ENCODE data around the gene PSMB7.

Gene PSMB7

DNA sequence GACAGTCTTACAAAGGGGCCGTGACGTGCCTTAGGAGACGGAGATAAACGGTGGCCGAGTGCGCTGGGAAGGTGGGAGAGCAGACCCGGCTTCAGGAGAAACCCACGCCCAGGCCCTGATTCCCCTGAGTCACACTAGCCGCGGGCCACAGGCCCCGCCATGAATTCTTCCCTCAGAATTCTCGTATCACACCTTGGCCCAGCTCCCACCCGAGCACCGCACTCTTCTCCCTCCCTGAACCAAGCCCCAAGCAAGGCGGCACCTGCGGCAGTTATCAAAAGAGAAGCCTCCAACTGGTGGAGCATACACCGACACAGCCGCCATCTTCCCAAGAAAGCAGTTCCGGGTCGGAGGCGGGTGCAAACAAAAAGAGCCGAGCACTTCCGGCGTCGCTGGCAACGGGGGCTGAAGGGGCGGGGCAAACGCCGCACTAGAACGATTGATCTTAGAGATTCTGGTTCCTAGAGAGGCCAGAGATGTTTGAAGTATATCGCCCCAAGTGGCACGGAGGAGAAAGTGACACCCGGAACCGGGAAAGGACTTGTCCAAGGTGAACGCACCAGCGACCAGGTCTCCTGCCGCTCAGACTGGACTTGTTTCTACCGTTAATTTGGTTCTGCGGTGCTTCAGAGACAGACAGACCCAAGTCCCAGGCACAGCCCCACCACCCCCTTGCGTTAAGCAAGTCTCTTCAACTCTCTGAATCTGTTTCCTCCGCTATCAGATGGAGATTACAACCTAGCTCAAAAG lies at the start of gene PSMB7:
TSS of gene PSMB7 (minus strand) at position 341 of the 750 bp plus-strand sequence. CDS start at position 324, 17 bp downstream.
- DNase-seq (ENCODE audit: low read depth in 2 of 2): peak; percentile 92 to 96

- DNase-seq (ENCODE audit: low read depth in 2 of 2): no peak
These were observed 47.5 kb upstream of the PSMB7 start for GRCh38 chr9:124462739-124463138.

GRCh38 chr9:124458441-124458840 lies 43.2 kb upstream of the PSMB7 start:
- no peak for DNase-seq (ENCODE audit: low read depth in 2 of 2)

DNA sequence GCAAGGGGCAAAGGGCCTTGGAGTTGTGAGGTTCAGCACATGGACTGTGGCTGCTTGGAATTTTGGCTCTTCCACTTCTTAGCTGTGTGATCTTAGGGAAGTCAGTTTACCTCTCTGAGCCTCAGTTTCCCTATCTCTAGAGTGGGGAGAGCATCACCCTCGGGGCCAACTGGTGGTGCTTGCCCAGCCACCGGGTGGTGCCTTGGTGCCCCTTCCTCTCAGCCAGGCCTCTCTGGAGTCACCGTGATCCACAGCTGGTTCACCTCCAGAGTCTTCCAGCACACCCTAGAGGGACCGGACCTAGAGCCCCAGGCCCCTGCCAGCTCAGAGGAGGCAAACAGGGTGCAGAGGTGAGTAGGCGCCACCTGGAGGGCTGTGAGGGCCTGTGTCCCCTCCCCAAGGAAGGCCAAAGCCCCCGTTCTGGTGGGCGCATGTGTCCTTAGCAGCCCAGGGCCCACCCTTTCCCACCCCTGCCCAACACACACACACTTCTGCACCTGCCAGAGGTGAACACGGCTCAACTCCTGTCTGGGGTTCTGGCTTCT lies 42.7 kb upstream of the PSMB7 start:
- no peak for DNase-seq (ENCODE audit: low read depth in 2 of 2)

DNA sequence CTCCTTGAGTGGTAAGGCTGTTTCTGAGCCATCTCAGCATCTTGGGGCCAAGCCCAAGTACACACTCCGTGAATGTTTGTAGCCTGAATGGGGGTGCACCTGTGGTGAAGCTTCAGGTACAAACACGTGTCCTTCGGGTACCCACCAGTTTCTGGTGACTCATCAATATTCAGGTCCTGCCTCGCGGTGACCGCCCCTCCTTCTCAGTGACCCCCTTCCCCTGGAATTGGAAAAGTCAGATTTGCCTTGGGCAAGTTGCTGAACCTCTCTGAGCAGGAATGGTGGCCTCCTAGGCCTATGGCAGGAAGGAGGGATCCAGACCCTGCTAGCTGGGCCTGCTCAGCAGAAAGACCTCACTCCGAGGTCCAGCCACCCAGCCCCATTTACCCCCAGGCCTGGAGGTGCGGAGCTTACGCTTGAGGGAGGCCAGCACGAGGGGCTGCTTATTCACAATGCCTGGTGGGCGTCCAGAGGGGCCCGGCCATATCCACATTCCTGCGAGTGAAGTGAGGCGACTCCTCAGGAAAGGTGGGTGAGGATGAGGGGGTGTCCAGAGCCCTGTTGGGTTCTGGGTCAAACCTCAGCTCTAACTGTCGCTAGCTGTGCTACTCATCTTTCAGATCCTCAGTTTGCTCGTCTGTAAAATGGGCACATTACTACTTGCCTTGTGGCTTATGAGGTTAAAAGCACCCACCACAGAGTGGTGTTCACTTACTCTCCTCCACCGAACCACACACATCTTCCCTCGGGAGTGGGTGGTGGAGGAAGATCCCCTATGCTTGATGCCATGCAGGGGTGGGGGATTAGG lies 42.0 kb upstream of the PSMB7 start:
- DNase-seq (ENCODE audit: low read depth in 2 of 2): no peak

- no peak for DNase-seq (ENCODE audit: low read depth in 2 of 2)
These were observed 41.3 kb upstream of the PSMB7 start for GRCh38 chr9:124456341-124457078.

DNA sequence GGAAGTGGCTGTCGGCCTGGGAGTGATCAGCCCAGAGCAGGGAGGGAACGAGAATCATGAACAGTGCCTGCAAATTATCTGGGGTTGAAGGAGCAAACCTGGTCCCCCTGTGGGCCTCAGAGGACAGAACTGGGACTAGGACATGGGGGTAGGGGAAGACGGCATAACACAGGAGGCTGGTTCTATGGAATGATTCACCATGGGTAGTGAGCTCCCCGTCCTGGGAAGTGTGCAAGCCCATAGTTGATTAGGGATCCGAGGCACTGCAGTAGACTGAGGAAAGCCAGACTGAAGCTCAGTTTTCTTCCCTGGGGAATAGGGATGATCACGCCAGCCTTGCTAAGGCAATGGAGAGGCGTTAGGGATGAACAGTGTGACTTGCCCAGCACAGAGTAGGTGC lies 40.6 kb upstream of the PSMB7 start:
- no peak for DNase-seq (ENCODE audit: low read depth in 2 of 2)

DNA sequence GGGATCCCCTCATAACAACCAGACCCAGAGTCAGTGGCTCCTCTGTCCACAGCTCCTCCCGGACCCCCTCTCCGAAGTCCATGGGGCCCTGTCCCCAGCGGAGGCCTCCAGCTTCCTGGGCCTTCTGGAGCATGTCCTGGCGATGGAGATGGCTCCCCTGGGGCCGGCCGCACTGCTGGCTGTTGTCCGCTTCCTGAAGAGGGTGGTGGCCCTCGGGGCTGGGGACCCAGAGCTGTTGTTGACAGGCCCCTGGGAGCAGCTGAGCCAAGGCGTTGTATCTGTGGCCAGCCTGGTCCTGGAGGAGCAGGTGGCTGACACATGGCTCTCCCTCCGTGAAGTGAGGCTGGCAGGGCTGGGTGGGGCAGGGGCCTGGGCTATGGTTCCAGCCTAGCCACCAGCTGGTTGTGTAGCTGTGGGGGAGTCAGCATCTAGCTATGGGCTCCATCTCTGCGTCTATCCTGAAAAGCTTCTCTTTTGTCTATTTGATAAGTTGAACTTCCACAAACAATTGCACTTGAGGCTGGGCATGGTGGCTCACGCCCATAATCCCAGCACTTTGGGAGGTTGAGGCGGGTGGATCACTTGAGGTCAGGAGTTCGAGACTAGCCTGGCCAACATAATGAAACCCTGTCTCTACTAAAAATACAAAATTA lies 39.7 kb upstream of the PSMB7 start:
- no peak for DNase-seq (ENCODE audit: low read depth in 2 of 2)

DNA sequence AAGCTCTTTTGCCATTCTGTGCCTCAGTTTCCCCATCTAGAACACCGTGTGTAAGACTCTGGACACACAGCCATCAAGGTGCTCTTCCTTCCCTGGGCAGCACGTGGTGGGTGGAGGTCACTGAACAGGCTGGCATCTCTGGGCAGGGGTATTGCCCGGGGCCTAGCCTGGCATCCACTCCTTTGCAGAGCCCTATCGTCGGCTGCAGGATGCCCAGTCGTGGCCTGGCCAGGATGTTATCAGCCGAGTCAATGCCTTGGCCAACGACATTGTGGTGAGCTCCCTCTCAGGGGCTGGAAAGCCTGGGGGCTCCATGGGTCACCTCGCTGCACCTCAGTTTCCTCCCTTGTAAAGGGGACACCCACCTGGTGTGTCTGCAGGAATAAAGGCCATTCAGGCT lies 39.1 kb upstream of the PSMB7 start:
- DNase-seq (ENCODE audit: low read depth in 2 of 2): no peak

GRCh38 chr9:124453586-124454191 lies 38.4 kb upstream of the PSMB7 start:
- DNase-seq (ENCODE audit: low read depth in 2 of 2): no peak

DNA sequence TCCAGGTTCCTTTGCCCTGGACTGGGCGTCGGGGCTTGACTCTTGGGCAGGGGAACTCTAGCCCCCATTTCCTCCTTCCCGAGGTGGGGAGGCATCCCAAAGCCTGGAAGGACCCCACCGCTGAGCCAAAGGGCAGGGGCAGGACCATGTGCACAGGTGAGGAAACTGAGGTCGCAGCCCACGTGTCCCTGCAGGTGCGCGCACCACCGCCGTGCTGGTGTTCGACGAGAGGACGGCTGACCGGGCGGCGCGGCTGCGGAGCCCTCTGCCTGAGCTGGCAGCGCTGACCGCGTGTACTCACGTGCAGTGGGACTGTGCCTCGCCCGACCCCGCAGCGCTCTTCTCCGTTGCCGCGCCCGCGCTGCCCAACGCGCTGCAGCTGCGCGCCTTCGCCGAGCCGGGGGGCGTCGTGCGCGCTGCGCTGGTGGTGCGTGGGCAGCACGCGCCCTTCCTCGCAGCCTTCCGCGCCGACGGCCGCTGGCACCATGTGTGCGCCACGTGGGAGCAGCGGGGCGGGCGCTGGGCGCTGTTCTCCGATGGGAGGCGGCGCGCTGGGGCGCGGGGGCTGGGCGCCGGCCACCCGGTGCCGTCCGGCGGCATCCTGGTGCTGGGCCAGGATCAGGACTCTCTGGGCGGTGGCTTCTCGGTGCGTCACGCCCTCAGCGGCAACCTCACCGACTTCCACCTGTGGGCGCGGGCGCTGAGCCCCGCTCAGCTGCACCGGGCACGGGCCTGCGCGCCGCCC lies 37.8 kb upstream of the PSMB7 start:
- no peak for DNase-seq (ENCODE audit: low read depth in 2 of 2)

DNA sequence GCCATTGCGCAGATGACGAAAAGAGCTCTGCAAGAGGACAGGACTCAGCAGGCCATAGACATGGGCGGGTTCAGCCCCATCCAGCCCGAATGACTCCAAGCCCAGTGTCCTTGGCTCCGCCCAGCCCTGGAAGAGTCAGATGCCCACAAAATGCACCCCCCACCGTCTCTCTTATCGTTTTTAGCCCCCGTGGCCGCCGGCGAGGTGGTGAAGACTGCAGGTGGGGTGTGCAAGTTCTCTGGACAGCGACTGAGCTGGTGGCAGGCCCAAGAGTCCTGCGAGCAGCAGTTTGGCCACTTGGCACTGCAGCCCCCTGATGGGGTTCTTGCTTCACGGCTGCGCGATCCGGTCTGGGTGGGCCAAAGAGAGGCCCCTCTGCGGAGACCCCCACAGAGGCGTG lies 37.1 kb upstream of the PSMB7 start:
- no peak for DNase-seq (ENCODE audit: low read depth in 2 of 2)

- no peak for DNase-seq (ENCODE audit: low read depth in 2 of 2)
These were observed 35.9 kb upstream of the PSMB7 start for GRCh38 chr9:124450931-124451661.

DNA sequence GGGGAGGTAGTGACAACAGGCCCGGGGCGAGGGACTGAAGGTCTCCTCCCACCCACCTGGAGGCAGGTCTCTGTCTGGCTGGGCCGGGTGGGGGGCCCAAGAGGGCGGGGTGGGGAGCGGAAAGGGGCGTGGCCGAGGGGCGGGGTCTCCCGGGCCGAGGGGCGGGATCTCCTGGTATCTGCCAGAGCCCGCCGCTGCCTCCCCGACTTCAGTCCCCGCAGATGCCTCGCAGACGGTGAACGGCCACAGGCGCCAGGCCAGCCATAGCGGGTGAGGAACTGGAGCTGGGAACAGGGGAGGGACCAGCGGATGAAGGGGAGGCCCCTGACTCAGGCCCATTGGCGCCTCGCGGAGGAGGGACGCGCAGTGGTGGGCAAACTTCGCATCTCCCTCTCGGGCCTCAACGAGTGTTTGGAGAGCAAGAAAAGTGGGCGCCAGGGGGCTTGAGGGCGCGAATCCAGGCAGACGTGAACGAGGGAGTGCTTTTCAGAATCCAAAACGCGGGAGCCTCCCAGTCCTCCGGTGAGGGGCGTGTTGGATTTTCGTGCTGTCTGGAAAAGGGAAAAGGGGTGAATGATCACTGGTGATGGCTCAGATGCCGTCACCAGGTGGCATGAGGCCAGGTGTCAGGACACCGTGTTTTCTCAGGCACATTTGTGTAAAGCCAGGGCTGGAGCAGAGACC lies 35.1 kb upstream of the PSMB7 start, which contains the start of gene ADGRD2:
TSS of gene ADGRD2 (plus strand) at position 211 of the 684 bp plus-strand sequence. CDS start 1,216 bp downstream, outside the sequence.
- no peak for DNase-seq (ENCODE audit: low read depth in 2 of 2)

DNA sequence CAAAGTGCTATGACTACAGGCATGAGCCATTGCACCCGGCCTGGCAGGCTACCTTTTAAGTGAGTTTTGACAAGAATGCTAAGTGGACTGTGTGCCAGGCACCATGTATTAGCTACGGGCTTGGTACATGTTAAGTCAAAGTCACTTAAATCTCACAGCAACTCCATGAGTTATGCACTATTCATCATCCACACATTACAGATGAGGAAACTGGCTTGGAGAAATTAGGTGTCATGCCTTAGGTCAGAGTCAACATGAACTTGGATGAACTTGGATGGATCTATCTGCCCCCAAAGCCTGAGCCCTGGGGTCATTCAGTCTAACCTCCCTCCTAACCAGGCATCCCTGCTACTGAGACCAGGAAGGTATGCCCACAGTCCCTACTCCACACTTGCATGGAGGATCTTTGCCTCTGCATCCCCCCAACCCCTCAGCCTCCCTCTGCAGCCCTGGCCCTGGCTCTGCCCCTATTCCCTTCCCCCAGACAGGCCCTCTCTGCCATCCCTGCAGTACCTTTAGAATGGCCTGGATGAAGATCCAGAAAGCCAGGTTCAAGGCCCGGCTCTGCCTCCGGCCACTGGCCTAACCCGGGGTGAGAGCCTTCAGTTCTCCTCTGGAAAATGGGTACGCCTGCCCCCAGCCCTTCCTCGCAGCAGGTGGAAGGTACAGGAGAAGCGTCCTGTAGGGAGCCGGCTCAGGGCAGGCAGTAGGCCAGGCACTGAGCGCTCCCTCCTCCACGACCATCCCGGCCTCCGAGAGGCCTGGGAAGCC lies 34.3 kb upstream of the PSMB7 start:
- no peak for DNase-seq (ENCODE audit: low read depth in 2 of 2)

DNA sequence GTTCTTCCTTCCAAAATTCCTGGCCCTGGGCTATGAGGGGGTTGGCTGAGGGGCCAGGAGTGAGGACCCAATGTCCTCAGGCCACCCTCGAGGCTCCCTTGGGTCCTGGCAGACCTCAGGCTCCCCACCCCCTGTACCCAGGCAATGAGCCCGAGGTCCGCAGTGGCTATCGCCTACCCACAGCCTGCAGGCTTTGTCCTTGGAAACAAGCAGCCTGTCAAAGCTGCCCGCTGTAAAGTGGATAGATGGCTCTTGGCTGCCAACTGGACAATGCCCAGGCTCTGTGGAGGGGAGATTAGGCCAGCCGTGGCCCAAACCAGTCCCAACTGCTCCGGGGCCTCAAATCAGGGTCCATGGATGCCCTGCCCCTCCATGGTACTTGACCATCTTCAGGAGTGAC lies 32.8 kb upstream of the PSMB7 start:
- no peak for DNase-seq (ENCODE audit: low read depth in 2 of 2)

- no peak for DNase-seq (ENCODE audit: low read depth in 2 of 2)
These were observed 32.0 kb upstream of the PSMB7 start for GRCh38 chr9:124447297-124447661.

GRCh38 chr9:124444166-124444565 lies 28.9 kb upstream of the PSMB7 start:
- no peak for DNase-seq (ENCODE audit: low read depth in 2 of 2)
